WI38 (cell line): ENCODE measurements around the gene NT5C1A.

Experiments used
- H3K4me3 ChIP-seq: 2 replicates; pipeline ENCODE4 v1.5.1; 2011; ENCODE audit warnings: low read depth, mild to moderate bottlenecking, control low read depth, low read length
- CTCF ChIP-seq: IDR thresholded peaks from 2 replicates; pipeline ENCODE4 v1.5.1; 2012; ENCODE audit warnings: low read depth, mild to moderate bottlenecking, control low read depth, low read length

NT5C1A gene

GRCh38 chr1:39666772-39667171 lies 5.1 kb downstream of the NT5C1A start:
- TF ChIP-seq CTCF, result no peak
- no peak overlapping the region for H3K4me3 ChIP-seq

- H3K4me3 ChIP-seq, result no peak overlapping the region
- TF ChIP-seq CTCF, result no peak
Measured at GRCh38 chr1:39663559-39663958, 8.3 kb downstream of the NT5C1A start.

GRCh38 chr1:39662861-39663260 lies 9.0 kb downstream of the NT5C1A start:
- H3K4me3 ChIP-seq, result no peak overlapping the region
- no peak for TF ChIP-seq CTCF

GRCh38 chr1:39659538-39659937 lies 12.4 kb downstream of the NT5C1A start:
- no peak overlapping the region for H3K4me3 ChIP-seq
- TF ChIP-seq CTCF, result no peak

GRCh38 chr1:39659110-39659509 lies 12.8 kb downstream of the NT5C1A start:
- TF ChIP-seq CTCF, result no peak

GRCh38 chr1:39657923-39658485 lies 13.9 kb downstream of the NT5C1A start:
- peak; percentile 72 for TF ChIP-seq CTCF
- no peak overlapping the region for H3K4me3 ChIP-seq

More at GRCh38 chr1:39659110-39659509, 12.8 kb downstream of the NT5C1A start:
- no peak overlapping the region for H3K4me3 ChIP-seq

GRCh38 chr1:39657402-39657801 lies 14.5 kb downstream of the NT5C1A start:
- H3K4me3 ChIP-seq, result no peak overlapping the region
- no peak for TF ChIP-seq CTCF
